GM21737 (cell line): Measurements from ENCODE around the gene SOCS3.

ENCODE experiments used
- ATAC-seq: cut with Tn5 transposase; IDR thresholded peaks from one replicate; pipeline ENCODE4 v1.9.1; 2021; ENCODE audit warnings: mild to moderate bottlenecking, moderate library complexity; ENCODE audit not compliant: unreplicated experiment

SOCS3 gene

DNA sequence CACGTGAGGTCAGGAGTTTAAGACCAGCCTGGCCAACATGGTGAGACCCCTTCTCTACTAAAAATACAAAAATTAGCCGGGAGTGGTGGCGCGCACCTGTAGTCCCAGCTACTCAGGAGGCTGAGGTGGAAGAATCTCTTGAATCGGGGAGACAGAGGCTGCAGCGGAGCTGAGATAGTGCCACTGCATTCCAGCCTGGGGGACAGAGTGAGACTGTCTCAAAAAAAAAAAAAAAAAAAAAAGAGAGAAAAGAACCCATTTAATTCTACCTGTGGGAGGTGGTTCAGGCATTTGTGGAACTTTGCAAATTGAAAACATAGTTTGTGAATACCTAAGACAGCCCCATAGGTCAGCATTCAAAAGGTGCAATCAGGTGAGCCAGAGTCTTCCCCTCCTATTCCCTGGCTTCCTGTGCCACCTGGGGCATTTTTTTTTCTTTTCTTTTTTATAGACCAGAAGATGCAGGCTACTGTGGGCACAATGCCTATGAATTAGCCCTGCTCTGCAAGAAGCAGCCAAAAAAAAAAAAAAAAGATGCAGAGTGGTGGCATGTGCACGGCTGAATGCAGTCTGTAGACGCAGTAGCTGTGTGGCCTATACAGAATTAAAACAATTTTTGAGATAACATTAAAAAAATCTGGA, 9.1 kb upstream of the SOCS3 start:
- no peak for ATAC-seq

DNA sequence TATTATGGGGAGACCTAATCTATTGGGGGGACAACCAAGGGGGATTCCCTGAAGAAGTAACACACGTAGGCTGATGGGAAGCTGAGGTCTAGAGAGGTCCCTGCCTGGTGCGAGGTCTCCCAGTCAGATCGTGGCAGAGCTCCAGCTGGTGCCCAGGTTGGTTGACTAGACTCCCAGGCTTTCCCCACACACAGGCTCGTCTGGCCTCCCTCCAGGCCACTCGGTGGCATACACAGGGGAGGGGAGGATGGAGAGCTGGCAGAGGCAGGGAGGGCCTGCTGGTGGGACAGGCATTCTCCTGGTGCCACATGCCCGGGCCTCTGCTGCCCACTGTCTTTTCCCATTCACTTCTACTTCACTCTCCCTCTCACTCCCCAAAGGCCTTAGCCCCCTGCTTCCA, 8.5 kb upstream of the SOCS3 start:
- no peak for ATAC-seq

DNA sequence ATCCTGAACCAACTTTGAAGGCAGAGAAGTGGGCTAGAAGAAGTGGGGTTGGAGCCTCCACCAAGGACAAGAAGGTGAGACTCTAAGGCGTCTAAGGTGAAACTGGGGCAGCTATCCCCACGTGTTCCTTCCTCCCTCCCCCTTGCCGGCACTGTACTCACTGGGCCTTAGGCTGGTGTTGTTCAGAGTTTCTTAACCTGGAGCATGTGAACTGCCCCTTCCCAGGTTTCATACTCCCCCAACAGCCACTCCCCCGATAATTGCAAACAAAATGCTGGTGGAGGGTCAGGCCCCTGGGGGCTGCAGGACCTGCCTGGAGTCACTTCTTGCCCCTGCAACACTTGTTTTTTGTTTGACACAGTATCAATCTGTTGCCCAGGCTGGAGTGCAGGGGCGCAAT, 7.3 kb upstream of the SOCS3 start:
- ATAC-seq, result no peak

DNA sequence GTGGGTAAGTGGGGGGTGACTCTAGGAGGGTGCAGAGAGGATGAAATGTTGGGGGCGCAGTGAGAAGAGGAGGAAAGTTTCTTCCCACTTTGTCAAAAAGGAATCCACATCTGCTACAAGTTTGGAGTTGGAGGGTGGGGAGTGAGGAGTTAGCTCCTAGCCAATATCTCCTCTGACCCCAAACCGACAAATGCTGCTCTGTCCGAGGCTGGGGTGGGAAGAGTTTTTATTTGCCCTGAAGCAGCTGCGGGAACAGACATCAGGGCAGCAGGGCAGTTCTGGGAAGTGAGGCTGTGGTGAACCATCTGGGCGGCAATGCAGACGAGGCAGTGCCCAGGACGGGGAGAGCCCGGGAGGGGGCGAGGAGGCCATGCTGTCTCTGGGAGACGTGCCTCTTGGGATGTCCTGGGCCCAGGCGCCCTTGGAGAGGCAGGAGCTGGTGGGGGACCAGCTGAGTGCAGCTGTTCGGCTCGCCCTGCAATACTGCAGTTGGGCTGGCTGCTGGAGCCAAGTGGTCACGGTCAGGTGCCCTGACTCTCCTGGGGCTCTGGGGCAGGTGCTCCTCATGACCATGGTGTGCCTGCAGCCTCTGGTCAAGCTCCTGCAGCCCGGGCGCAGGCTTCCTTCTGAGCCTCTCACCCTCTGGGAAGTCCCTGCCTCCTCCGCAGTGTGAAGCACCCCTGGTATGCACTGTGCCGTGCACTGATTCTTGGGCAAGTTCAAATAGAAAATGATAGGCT, 6.4 kb upstream of the SOCS3 start:
- ATAC-seq, result peak; percentile 61

DNA sequence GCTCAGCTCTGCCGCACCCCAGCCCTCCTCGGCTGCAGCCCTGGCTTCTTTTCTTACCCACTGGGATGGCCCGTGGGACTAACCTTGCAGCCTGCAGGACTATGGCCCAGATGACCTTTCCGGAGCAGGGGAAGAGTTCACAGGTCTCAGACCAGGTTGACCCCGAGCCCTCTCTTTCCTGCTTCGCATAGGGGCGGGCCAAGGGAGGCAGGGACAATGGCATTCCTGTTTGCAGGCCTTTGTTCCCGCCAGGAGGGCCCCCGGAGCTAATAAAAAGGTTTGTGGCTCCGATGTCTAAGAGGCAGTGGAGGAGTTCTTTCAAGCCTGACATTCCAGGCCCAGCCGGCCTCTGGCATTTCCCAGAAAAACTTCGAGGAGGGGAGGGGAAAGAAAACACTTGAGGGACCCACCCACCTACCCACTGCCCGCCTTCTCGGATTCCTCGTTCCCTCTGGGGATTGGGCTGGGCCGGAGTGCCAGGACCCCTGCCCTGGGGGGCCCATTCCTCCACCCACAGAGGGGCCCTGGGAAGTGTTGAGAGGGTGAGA, 5.8 kb upstream of the SOCS3 start:
- no peak for ATAC-seq

DNA sequence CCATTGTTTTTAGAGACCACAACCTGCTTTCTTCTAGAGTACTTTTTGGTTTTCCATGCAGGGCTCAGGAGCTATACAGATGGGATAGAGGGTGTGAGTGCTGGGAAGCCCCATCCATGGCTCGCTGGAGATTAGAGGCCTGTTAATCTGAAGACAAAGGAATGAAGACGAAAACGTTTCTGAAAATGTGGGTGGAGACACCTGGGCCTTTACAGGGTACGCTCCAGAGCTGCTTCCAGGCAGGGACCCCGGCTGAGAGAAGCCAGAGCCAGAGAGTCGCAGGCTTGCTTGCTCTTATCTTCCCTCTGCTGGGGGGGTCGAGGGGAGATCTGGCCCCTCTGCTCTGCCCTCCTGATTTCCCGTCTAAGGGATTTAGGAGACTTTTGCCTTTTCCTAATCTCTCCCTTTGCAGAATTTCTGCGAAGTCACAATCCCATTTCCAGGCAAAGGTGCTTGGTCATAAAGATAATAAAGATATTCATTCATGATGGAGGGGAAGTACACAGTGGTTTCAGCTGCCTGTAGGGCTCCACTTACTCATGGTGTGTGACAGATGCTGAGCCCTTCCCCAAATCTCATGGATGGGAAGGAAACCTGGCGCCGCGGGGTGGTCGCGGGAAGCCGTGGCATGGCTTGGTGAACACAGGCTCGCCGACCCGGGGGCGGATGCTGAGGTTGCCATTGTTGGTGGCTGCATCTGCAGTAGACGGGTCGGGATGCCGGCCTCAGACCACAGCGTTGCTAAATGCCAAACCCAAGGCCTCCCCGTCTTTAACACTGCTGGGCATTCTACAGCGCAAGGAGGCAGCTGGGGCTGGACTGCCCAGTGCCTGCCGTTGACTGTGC, 4.8 kb upstream of the SOCS3 start:
- ATAC-seq, result no peak

DNA sequence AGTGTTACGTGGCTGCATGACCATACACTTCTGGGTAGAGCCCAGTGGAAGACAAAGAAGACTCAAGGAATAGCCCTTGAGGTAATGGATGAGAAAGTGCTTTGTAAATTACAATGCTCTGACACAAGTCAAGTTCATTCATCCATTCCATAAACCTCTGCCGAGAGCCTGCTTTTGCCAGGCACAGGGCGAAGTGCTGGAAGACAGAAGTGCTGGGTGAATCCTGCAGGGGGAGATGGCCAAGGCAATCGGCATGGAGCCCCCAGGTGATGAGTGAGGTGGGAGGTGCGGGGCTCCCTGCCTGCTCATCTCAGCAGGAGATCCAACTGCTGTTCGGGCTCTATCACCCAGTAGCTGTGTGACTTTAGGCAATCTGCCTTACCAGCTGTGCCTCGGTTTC, 2.8 kb upstream of the SOCS3 start:
- ATAC-seq, result no peak

DNA sequence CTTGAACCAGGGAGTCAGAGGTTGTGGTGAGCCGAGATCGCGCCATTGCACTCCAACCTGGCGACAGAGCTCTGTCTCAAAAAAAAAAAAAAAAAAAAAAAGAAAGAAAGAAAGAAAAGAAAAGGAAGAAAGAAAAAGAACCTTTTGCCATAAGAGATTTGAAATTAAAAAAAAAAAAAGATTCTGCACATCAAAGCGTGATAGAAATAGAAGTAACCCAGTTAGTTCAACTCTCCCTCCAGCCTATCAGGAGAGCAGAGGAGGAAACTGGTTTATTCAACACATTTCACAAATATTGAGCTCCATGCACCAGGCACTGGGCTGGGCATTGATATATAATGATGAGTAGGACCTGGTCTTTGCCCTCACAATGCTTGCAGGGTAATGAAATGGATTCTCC, 2.4 kb upstream of the SOCS3 start:
- no peak for ATAC-seq

DNA sequence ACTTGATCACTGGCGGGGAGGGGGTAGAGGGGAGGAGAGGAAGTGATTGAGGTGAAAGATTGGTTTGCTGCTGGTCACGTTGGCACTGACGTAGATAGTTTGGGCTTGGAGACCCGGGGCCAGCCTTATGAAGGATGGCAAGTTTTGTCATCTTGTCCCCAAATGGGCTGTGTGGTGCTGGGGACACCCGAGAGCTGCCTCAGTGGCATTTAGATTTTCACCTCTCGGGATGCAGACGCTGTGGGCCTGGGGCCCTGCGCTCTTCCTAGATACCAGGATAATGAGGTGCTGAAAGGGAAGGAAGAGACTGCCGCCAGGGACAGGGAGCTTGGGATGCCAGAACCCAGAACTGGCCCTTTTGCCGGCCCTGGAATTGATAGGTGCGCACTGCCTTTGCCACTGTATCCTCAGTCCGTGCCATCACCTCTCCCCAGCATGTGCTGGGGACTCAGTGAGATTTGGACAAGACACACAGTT, 1.4 kb upstream of the SOCS3 start:
- ATAC-seq, result no peak

DNA sequence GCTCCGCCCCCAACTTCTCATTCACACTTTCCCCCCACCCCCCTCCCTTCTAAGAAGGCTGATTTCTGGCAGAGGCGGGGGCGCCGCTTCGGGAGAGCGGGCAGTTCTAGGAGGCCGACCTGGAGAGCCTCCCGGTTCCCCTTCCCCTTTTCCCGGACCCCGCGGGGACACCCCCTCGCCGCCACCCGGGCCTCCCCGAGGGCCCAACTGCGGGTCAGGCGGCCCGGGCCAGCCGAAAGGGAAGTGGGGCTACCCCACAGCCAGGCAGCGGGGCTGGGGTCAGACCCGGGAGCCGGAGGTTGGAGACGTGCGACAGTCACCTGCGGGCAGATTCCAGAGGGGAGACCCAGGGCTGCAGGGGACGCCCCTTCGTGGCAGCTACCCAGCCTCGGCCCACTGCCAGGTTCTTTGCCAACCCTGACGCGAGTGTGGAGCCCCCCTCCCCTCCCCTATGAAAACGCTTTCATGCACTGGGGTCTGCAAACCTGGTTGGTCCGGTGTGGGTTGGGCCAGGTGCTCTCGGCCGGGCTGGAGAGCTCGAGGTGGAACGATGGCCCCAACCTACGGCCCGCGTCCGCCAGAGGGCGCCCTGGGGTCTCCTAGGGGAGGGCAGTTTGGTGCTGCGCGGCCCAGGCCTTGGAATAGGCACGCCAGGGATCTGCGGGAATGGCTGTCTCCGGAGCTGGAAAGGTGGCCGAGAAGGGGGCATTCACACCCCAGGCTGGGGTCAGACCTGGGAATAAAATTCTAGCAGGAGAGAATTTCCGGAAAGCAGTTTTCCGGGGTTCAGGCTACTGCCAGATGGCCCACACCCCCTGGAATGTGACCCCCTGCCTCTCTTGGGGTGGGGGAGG, 721 bp upstream of the SOCS3 start:
- ATAC-seq, result peak; percentile 6

DNA sequence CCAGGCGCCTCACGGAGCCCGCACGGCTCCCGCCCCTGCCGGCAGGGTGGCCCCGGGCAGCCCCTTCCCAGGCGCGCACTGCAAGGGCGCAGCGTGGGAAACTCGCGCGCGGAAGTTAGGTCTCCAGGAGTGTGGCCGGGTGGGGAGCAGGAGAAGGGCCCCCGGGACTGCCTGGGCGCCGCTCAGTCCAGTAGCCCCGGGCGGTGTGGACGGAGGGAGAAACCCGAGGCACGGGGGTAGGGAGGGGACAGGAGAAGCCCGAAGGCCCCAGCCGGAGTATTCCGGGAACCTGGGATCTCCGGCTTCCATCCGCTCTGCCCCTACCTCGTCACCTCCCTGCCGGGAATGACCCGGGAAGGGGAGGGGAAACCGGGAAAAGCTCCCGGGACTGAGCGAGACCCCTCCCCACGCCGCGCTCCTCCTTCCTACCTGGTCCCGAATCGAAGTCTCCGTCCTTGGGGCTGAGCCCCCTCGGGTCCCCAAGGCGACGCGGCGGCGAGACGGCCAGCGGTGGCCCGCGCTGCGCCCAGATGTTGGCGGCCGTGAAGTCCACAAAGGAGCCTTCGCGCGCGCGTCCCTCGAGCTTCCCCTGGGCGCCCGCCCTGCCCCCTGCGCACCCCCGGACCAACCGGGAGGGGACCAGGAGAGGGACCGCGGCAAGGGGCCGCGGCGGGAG, 418 bp downstream of the SOCS3 start:
- ATAC-seq, result no peak

DNA sequence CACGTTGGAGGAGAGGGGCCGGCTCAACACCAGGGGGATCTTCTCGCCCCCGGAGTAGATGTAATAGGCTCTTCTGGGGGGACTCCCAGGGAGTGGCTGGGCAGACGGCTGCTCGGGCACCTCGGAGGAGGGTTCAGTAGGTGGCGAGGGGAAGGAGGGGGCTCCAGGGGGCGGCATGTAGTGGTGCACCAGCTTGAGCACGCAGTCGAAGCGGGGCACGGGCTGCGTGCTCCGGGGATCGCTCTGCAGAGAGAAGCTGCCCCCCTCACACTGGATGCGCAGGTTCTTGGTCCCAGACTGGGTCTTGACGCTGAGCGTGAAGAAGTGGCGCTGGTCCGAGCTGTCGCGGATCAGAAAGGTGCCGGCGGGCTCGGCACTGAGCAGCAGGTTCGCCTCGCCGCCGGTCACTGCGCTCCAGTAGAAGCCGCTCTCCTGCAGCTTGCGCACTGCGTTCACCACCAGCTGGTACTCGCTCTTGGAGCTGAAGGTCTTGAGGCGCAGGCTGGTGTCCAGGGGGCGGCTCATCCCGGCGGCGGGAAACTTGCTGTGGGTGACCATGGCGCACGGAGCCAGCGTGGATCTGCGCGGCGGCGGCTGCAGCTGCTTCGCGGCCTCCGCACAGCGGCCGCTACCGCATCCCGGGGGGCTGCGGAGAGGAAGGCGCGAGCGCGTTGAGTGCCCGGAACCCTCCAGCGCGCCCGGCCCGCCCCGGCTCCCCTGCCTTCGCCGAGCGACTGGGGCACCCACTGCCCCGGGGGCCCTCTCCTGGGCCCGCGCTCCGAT, 1.1 kb downstream of the SOCS3 start:
- no peak for ATAC-seq

DNA sequence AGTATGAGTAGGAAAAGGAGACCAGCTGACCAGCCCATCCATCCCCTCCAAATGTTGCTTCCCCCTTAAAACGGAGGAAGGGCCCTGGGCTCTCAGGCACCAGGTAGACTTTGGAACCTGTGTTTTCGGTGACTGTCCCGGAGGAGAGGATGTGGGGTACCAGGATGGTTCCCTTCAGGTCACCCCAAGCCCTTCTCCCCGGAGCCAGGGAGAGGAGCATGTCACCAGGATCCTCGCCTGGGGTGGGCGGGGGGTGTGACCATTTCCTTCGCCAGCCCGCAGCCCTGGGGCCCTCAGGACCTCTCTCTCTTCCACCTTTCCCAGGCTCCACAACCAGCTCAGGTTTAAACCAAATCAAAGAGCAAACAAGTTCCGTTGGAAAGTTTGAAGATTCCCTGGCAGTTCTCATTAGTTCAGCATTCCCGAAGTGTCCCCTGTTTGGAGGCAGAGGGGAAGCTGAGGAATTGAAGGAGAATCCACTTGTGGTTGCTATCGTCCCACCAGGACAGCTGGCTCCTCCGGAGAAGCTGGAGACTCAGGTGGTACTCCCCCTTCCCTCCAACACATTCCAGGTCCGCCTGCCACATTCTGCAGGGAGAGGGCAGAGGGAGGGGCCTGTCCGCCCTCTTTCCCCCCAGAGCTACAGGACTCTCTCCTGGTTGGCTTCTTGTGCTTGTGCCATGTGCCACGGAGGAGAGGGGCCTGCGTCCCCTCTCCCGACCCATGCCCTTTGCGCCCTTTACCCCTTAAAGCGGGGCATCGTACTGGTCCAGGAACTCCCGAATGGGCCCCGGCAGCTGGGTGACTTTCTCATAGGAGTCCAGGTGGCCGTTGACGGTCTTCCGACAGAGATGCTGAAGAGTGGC, 2.0 kb downstream of the SOCS3 start:
- ATAC-seq, result no peak

DNA sequence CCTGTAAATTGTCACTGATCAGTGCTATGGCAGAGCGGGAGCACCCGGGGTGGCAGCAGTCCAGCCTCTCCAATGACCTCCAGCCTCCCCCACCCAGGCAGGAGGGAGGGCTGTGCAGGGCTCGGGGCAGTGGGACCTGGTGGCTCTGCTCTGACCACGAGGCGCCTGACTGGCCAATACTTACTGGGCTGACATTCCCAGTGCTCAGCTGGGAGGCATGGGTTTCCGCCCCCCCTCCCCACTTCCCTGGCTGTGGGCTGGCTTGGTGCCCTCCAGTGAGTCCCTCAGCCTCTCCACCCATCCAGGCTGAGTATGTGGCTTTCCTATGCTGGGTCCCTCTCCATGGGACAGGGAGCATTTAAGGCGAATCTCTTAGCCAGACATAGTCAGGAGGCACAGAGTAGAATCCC, 2.7 kb downstream of the SOCS3 start:
- no peak for ATAC-seq

DNA sequence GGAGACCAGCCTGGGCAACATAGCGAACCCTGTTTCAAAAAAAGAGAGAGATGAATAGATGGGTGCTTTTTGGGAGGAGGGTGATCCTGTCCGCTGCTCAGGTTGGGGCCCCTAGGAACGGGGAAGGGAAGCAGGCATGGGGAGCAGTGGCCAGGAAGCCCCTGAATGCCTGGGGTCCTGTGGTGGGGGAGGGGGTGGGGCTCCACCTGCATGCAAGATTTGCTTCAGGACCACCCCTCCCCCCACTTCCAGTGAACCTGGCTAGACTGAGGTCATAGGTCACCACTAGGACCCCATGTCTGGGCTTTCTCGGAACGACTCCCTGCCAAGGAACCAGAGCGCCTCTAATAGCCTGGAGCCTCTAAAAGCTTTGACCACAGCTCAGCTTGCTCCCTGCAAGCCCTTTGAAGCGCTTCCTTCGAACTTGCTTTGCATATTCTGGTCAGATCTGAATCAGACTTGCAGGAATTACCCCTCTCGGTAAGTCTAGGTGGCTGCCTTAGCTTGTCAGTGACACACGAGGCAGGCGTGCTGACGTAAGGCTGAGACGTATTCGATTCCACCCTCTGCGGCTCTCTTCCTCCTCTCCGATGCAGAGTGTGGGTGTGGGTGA, 3.7 kb downstream of the SOCS3 start:
- ATAC-seq, result peak; percentile 53

DNA sequence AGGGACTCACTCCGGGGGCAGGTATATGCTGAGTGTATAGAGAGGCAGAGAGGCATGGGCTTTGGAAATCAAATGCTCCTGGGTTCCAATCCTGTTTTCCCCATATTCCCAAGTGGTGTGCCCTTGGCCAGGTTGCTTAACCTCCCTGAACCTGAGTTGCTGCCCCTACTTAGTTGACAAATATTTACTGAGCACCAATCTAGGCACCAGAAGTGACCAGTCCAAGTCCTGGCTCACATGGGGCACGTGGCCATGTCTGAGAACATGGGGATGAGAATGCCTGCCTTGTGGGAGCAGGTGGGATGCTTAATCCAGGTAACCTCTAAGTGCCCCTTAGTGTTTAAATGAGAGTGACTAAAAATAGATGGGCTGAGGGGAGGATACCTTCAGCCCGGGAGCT, 4.2 kb downstream of the SOCS3 start:
- no peak for ATAC-seq

DNA sequence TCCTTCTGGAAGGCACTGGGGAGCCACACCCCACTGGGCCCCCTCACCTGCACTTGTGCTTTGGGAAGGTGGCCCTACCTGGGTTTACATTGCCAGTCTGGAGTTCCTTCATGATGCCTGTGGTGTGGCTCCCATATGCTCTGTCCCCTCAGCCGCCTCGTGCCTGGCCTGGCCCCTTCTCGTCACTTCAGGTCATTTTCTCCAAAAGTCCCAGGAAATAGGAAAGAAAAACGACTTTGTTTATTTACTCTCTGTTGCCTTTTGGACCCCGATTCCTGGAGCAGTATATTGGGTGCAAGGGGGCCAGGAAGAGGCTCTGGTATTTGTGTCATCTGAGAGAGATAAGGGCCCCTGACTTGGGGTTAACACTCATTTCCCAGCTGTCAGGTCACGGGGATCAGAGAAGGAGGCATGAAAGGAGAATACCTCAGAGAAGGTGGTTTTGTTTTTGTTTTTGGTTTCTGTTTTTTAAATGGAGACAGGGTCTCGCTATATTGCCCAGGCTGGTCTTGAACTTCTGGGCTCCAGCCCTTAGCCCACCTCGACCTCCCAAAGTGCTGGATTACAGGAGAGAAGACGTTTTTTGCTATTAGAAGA, 4.7 kb downstream of the SOCS3 start:
- no peak for ATAC-seq
